Measurements from ENCODE around the gene FBLN2.

FBLN2 gene

DNA sequence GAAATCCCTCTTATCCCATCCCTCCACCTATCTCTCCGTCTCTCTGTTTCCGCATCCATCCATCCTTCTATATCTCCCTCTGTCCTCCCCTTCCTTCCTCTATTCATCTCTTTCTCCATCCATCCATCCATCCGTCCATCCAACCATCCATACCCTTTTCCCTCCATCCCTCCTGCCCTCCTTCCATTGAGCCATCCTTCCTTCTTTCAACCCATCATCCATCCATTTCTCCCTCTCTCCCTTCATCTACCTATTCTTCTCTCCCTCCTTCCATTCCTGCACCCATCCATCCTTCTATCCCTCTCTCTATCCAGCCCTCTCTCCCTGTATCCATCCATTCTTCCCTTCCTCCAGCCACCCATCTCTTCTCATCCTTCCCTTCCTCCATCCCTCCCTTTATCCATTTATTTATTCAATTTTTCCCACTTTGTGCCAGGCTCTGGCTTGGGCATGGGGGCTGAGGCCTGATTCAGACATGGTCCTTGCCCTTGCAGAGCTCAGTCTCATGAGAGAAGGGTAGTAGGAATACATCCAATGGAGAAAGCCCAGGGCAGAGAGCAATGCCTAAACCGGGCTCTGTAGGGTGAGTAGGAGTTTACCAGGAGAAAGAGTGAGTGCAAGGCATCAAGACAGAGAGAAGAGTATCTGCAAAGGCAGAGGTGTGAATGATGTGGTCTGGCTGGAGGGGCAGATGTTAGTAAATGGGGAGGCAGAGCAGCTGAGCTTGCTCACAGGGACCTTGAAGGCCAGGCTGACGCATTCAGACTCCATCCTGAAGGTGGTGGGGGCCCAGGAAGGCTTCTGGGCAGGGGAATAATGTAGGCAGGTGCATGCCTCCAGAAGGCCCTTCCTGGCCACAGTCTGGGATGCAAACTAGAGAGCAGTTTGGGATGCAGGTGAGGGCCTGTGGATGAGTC lies 19.5 kb upstream of the FBLN2 start:
- no peak overlapping the region for H3K27ac ChIP-seq (replicated peaks; ENCODE audit: low read length)
- no peak overlapping the region for H3K14ac ChIP-seq (ENCODE audit: low read length)
- H2BK15ac ChIP-seq (ENCODE audit: low read length): peak overlapping the region; percentile 80
- no peak overlapping the region for H3K4me2 ChIP-seq (ENCODE audit: insufficient read depth, low read length, poor library complexity, severe bottlenecking)
- H3K9ac ChIP-seq (ENCODE audit: low read depth, low read length, poor library complexity): peak overlapping the region; percentile 9
- H2BK12ac ChIP-seq (ENCODE audit: low read length): no peak overlapping the region
- H2BK5ac ChIP-seq (ENCODE audit: low read length): no peak overlapping the region
- H3K79me1 ChIP-seq (ENCODE audit: low read depth, low read length): no peaks in the 10 kb centered on the region
- H3K4me3 ChIP-seq (ENCODE audit: low read length in 2 of 2): no peak overlapping the region
- peak overlapping the region; percentile 75 for H4K8ac ChIP-seq (ENCODE audit: low read depth, low read length)
- no peak overlapping the region for H3K23ac ChIP-seq (ENCODE audit: low read depth, low read length, poor library complexity)
- no peak overlapping the region for H2BK120ac ChIP-seq (ENCODE audit: low read depth, low read length)
- DNase-seq (ENCODE audit: low spot score): no peak
- H2AK5ac ChIP-seq (ENCODE audit: low read depth, low read length): peak overlapping the region; percentile 71
- H3K4ac ChIP-seq (ENCODE audit: low read length): no peak overlapping the region
- peak overlapping the region; percentile 84 for H3K18ac ChIP-seq (ENCODE audit: low read length)
- 100% methylated on average over 2 of the region's 5 CpGs; no CpG with 5 or more reads in 1 of the 2 donors for WGBS, 2 donors (ENCODE audit: extremely low coverage in 2 of 2, insufficient read length in 2 of 2, insufficient replicate concordance in 1 of 2)
- no peaks in the 10 kb centered on the region for H3K9me3 ChIP-seq (replicated peaks in 1 of 2; ENCODE audit: control insufficient read depth in 2 of 2, insufficient read depth in 1 of 2, low read depth in 1 of 2, low read length in 2 of 2)
- H3K27me3 ChIP-seq (ENCODE audit: control insufficient read depth in 3 of 3, insufficient read depth in 3 of 3, low read depth in 1 of 3, low read length in 3 of 3): no peaks in the 10 kb centered on the region
- peaks cover 10 to 17% of the 10 kb centered on the region in 2 donors for H3K4me1 ChIP-seq (ENCODE audit: control insufficient read depth in 2 of 2, insufficient read depth in 1 of 2, low read depth in 1 of 2, low read length in 2 of 2)
- no peak overlapping the region for H4K91ac ChIP-seq (ENCODE audit: low read depth, low read length, poor library complexity)
- no peaks in the 10 kb centered on the region for H3K36me3 ChIP-seq (replicated peaks in 1 of 2; ENCODE audit: control insufficient read depth in 2 of 2, insufficient read depth in 2 of 2, low read length in 2 of 2)
- no peak overlapping the region for H2AFZ ChIP-seq (ENCODE audit: low read length)

- Histone ChIP-seq H2BK12ac (ENCODE audit: low read length) (no peak overlapping the region), H3K14ac (ENCODE audit: low read length) (no peak overlapping the region), H4K8ac (ENCODE audit: low read depth, low read length) (no peak overlapping the region), H3K9me3 (replicated peaks in 1 of 2; ENCODE audit: control insufficient read depth in 2 of 2, insufficient read depth in 1 of 2, low read depth in 1 of 2, low read length in 2 of 2) (no peaks in the 10 kb centered on the region), H3K4me1 (ENCODE audit: control insufficient read depth in 2 of 2, insufficient read depth in 1 of 2, low read depth in 1 of 2, low read length in 2 of 2) (peaks cover 10 to 17% of the 10 kb centered on the region in 2 donors), H2AK5ac (ENCODE audit: low read depth, low read length) (no peak overlapping the region), H3K4ac (ENCODE audit: low read length) (no peak overlapping the region), H3K36me3 (replicated peaks in 1 of 2; ENCODE audit: control insufficient read depth in 2 of 2, insufficient read depth in 2 of 2, low read length in 2 of 2) (no peaks in the 10 kb centered on the region), H3K27ac (replicated peaks; ENCODE audit: low read length) (no peak overlapping the region), H2AFZ (ENCODE audit: low read length) (no peak overlapping the region), H3K4me2 (ENCODE audit: insufficient read depth, low read length, poor library complexity, severe bottlenecking) (no peak overlapping the region), H4K91ac (ENCODE audit: low read depth, low read length, poor library complexity) (no peak overlapping the region), H2BK15ac (ENCODE audit: low read length) (no peak overlapping the region), H2BK5ac (ENCODE audit: low read length) (no peak overlapping the region), H3K23ac (ENCODE audit: low read depth, low read length, poor library complexity) (no peak overlapping the region), H3K27me3 (ENCODE audit: control insufficient read depth in 3 of 3, insufficient read depth in 3 of 3, low read depth in 1 of 3, low read length in 3 of 3) (no peaks in the 10 kb centered on the region), H3K9ac (ENCODE audit: low read depth, low read length, poor library complexity) (no peak overlapping the region), H3K79me1 (ENCODE audit: low read depth, low read length) (no peaks in the 10 kb centered on the region), H2BK120ac (ENCODE audit: low read depth, low read length) (no peak overlapping the region), H3K18ac (ENCODE audit: low read length) (no peak overlapping the region), H3K4me3 (ENCODE audit: low read length in 2 of 2) (no peak overlapping the region)
- DNase-seq (ENCODE audit: low spot score): no peak
- no CpG with 5 or more reads among the region's 12 CpGs for WGBS, 2 donors (ENCODE audit: extremely low coverage in 2 of 2, insufficient read length in 2 of 2, insufficient replicate concordance in 1 of 2)
Measured at GRCh38 chr3:13530241-13531009, 18.5 kb upstream of the FBLN2 start.

DNA sequence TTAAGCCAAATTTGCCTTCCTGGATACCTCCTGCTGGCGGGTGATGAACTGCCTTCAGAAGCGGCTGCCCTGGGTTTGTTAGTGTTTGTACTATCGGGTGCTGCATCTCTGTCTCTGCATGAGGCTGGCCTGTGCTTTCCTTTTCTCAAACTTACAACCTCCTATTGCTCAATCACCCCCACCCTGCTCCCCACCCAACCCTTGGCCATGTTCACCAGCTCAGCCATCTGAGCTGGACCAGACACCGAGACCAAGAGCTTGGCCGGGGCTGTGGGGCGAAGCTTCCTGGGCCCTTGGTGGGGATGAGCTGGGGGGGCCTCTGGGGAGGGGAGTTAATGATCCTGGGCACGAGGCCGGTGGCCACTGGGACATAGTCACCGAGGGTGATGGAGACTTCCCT lies 16.8 kb upstream of the FBLN2 start:
- Histone ChIP-seq H3K14ac (ENCODE audit: low read length) (no peak overlapping the region), H3K27ac (replicated peaks; ENCODE audit: low read length) (no peak overlapping the region), H2AFZ (ENCODE audit: low read length) (no peak overlapping the region), H2AK5ac (ENCODE audit: low read depth, low read length) (peak overlapping the region; percentile 51), H3K79me1 (ENCODE audit: low read depth, low read length) (no peaks in the 10 kb centered on the region), H2BK12ac (ENCODE audit: low read length) (no peak overlapping the region), H4K91ac (ENCODE audit: low read depth, low read length, poor library complexity) (no peak overlapping the region), H3K18ac (ENCODE audit: low read length) (no peak overlapping the region), H3K4me1 (ENCODE audit: control insufficient read depth in 2 of 2, insufficient read depth in 1 of 2, low read depth in 1 of 2, low read length in 2 of 2) (peaks cover 5 to 7% of the 10 kb centered on the region in 2 donors), H3K4ac (ENCODE audit: low read length) (no peak overlapping the region), H2BK120ac (ENCODE audit: low read depth, low read length) (no peak overlapping the region), H4K8ac (ENCODE audit: low read depth, low read length) (no peak overlapping the region), H3K27me3 (ENCODE audit: control insufficient read depth in 3 of 3, insufficient read depth in 3 of 3, low read depth in 1 of 3, low read length in 3 of 3) (no peaks in the 10 kb centered on the region), H3K36me3 (replicated peaks in 1 of 2; ENCODE audit: control insufficient read depth in 2 of 2, insufficient read depth in 2 of 2, low read length in 2 of 2) (no peaks in the 10 kb centered on the region), H3K4me2 (ENCODE audit: insufficient read depth, low read length, poor library complexity, severe bottlenecking) (no peak overlapping the region), H3K23ac (ENCODE audit: low read depth, low read length, poor library complexity) (no peak overlapping the region), H3K9me3 (replicated peaks in 1 of 2; ENCODE audit: control insufficient read depth in 2 of 2, insufficient read depth in 1 of 2, low read depth in 1 of 2, low read length in 2 of 2) (no peaks in the 10 kb centered on the region), H2BK5ac (ENCODE audit: low read length) (no peak overlapping the region), H3K4me3 (ENCODE audit: low read length in 2 of 2) (no peak overlapping the region), H2BK15ac (ENCODE audit: low read length) (no peak overlapping the region), H3K9ac (ENCODE audit: low read depth, low read length, poor library complexity) (no peak overlapping the region)
- DNase-seq (ENCODE audit: low spot score): no peak
- no CpG with 5 or more reads among the region's 9 CpGs for WGBS, 2 donors (ENCODE audit: extremely low coverage in 2 of 2, insufficient read length in 2 of 2, insufficient replicate concordance in 1 of 2)

- WGBS, 2 donors (ENCODE audit: extremely low coverage in 2 of 2, insufficient read length in 2 of 2, insufficient replicate concordance in 1 of 2): no CpG with 5 or more reads among the region's 5 CpGs
Measured at GRCh38 chr3:13532631-13533030, 16.3 kb upstream of the FBLN2 start.

More at GRCh38 chr3:13532631-13533030, 16.3 kb upstream of the FBLN2 start:
- Histone ChIP-seq H2BK12ac (ENCODE audit: low read length) (no peak overlapping the region), H3K4ac (ENCODE audit: low read length) (no peak overlapping the region), H2BK15ac (ENCODE audit: low read length) (no peak overlapping the region), H3K23ac (ENCODE audit: low read depth, low read length, poor library complexity) (no peak overlapping the region), H4K8ac (ENCODE audit: low read depth, low read length) (no peak overlapping the region), H2AFZ (ENCODE audit: low read length) (no peak overlapping the region), H3K27me3 (ENCODE audit: control insufficient read depth in 3 of 3, insufficient read depth in 3 of 3, low read depth in 1 of 3, low read length in 3 of 3) (no peaks in the 10 kb centered on the region), H3K4me3 (ENCODE audit: low read length in 2 of 2) (no peak overlapping the region), H3K36me3 (replicated peaks in 1 of 2; ENCODE audit: control insufficient read depth in 2 of 2, insufficient read depth in 2 of 2, low read length in 2 of 2) (no peaks in the 10 kb centered on the region), H3K9ac (ENCODE audit: low read depth, low read length, poor library complexity) (no peak overlapping the region), H4K91ac (ENCODE audit: low read depth, low read length, poor library complexity) (no peak overlapping the region), H2BK5ac (ENCODE audit: low read length) (no peak overlapping the region), H2BK120ac (ENCODE audit: low read depth, low read length) (no peak overlapping the region), H2AK5ac (ENCODE audit: low read depth, low read length) (peak overlapping the region; percentile 51), H3K27ac (replicated peaks; ENCODE audit: low read length) (no peak overlapping the region), H3K18ac (ENCODE audit: low read length) (no peak overlapping the region), H3K79me1 (ENCODE audit: low read depth, low read length) (no peaks in the 10 kb centered on the region), H3K9me3 (replicated peaks in 1 of 2; ENCODE audit: control insufficient read depth in 2 of 2, insufficient read depth in 1 of 2, low read depth in 1 of 2, low read length in 2 of 2) (no peaks in the 10 kb centered on the region), H3K4me2 (ENCODE audit: insufficient read depth, low read length, poor library complexity, severe bottlenecking) (no peak overlapping the region), H3K4me1 (ENCODE audit: control insufficient read depth in 2 of 2, insufficient read depth in 1 of 2, low read depth in 1 of 2, low read length in 2 of 2) (peaks cover 5 to 7% of the 10 kb centered on the region in 2 donors), H3K14ac (ENCODE audit: low read length) (no peak overlapping the region)
- DNase-seq (ENCODE audit: low spot score): no peak

All from neuronal stem cell (in vitro differentiated cells).